ENCODE data around the gene DEFB124.

GRCh38 chr20:31449511-31450414, 25.2 kb downstream of the DEFB124 start:
- TF ChIP-seq ATF2 (IDR thresholded peaks at IDR 0.05; ENCODE audit: low read length) (no peak), CHD2 (IDR thresholded peaks at IDR 0.05; ENCODE audit: low read length) (no peak), POLR2AphosphoS5 (IDR thresholded peaks at IDR 0.05; ENCODE audit: low read depth, low read length) (no peak), NRF1 (IDR thresholded peaks at IDR 0.05; ENCODE audit: low read depth, low read length) (no peak), TAF1 (IDR thresholded peaks at IDR 0.05; ENCODE audit: low read depth, low read length) (no peak), ASH2L (IDR thresholded peaks at IDR 0.05; ENCODE audit: low read length) (no peak), EZH2 (IDR thresholded peaks at IDR 0.05; ENCODE audit: low read depth, low read length, severe bottlenecking) (no peak), MAFK (IDR thresholded peaks at IDR 0.05; ENCODE audit: low read depth, low read length) (no peak), HDAC6 (IDR thresholded peaks at IDR 0.05; ENCODE audit: low read depth, low read length) (no peak)
- TF ChIP-seq, protein P1, sequence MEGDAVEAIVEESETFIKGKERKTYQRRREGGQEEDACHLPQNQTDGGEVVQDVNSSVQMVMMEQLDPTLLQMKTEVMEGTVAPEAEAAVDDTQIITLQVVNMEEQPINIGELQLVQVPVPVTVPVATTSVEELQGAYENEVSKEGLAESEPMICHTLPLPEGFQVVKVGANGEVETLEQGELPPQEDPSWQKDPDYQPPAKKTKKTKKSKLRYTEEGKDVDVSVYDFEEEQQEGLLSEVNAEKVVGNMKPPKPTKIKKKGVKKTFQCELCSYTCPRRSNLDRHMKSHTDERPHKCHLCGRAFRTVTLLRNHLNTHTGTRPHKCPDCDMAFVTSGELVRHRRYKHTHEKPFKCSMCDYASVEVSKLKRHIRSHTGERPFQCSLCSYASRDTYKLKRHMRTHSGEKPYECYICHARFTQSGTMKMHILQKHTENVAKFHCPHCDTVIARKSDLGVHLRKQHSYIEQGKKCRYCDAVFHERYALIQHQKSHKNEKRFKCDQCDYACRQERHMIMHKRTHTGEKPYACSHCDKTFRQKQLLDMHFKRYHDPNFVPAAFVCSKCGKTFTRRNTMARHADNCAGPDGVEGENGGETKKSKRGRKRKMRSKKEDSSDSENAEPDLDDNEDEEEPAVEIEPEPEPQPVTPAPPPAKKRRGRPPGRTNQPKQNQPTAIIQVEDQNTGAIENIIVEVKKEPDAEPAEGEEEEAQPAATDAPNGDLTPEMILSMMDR (IDR thresholded peaks at IDR 0.05; ENCODE audit: control extremely low read depth in 1 of 3, insufficient read depth in 1 of 3, low read depth in 1 of 3, low read length in 3 of 3): no peak
